ENCODE results near the gene CRELD1.
"Not testable (repeated sequence)": the region's sequence is repeated elsewhere in the genome, so short reads cannot be mapped to it uniquely, and the experiment has no call there.

CRELD1 gene

GRCh38 chr3:9938966-9939365 lies 5.3 kb downstream of the CRELD1 start:
- no peak overlapping the region for H3K27ac ChIP-seq (ENCODE audit: low read length)
- H3K36me3 ChIP-seq (replicated peaks; ENCODE audit: insufficient read depth, low read length): no peaks in the 10 kb centered on the region
- TF ChIP-seq EZH2phosphoT487 (IDR thresholded peaks at IDR 0.05; ENCODE audit: low read length) (no peak), CTCF (IDR thresholded peaks at IDR 0.05; ENCODE audit: low read length) (no peak), EZH2 (optimal IDR thresholded peaks at IDR 0.05; ENCODE audit: low read depth, low read length) (no peak)
- H3K9me3 ChIP-seq (replicated peaks; ENCODE audit: insufficient read depth, low read length): no peaks in the 10 kb centered on the region
- H3K9me2 ChIP-seq (replicated peaks; ENCODE audit: insufficient read depth, low read length): no peaks in the 10 kb centered on the region
- no peaks in the 10 kb centered on the region for H3F3A ChIP-seq (ENCODE audit: insufficient read depth, low read length)
- no peak overlapping the region for H3K4me3 ChIP-seq (ENCODE audit: low read length)
- H3K27me3 ChIP-seq (replicated peaks; ENCODE audit: insufficient read depth, low read length): no peaks in the 10 kb centered on the region
- H3K4me2 ChIP-seq (ENCODE audit: low read depth, low read length): no peak overlapping the region
- no peak for DNase-seq
- peaks cover 7% of the 10 kb centered on the region; the same call in 1 of the 2 replicates for H3K79me2 ChIP-seq (ENCODE audit: low read length)
- H4K20me1 ChIP-seq (ENCODE audit: insufficient read depth, low read length): no peaks in the 10 kb centered on the region
- H2AFZ ChIP-seq (ENCODE audit: low read length): no peak overlapping the region
- no peak overlapping the region for H3K9ac ChIP-seq (ENCODE audit: low read length)
- H3K4me1 ChIP-seq (ENCODE audit: low read length): peaks cover 5% of the 10 kb centered on the region; the same call in 1 of the 2 replicates

- H3F3A ChIP-seq (ENCODE audit: insufficient read depth, low read length); H3K9me3 ChIP-seq (replicated peaks; ENCODE audit: insufficient read depth, low read length); H3K4me3 ChIP-seq (ENCODE audit: low read length); H3K4me2 ChIP-seq (ENCODE audit: low read depth, low read length); H3K9me2 ChIP-seq (replicated peaks; ENCODE audit: insufficient read depth, low read length); H2AFZ ChIP-seq (ENCODE audit: low read length); H4K20me1 ChIP-seq (ENCODE audit: insufficient read depth, low read length); DNase-seq; H3K79me2 ChIP-seq (ENCODE audit: low read length); H3K4me1 ChIP-seq (ENCODE audit: low read length); H3K9ac ChIP-seq (ENCODE audit: low read length); H3K27ac ChIP-seq (ENCODE audit: low read length); H3K36me3 ChIP-seq (replicated peaks; ENCODE audit: insufficient read depth, low read length); H3K27me3 ChIP-seq (replicated peaks; ENCODE audit: insufficient read depth, low read length): not testable (repeated sequence)
Observed at GRCh38 chr3:9939906-9940305, 6.3 kb downstream of the CRELD1 start.

GRCh38 chr3:9940746-9941145 lies 7.1 kb downstream of the CRELD1 start:
- Histone ChIP-seq H3K9me2 (replicated peaks; ENCODE audit: insufficient read depth, low read length) (no peaks in the 10 kb centered on the region), H3K9ac (ENCODE audit: low read length) (no peak overlapping the region), H3K4me2 (ENCODE audit: low read depth, low read length) (no peak overlapping the region), H3K27ac (ENCODE audit: low read length) (no peak overlapping the region), H2AFZ (ENCODE audit: low read length) (no peak overlapping the region), H4K20me1 (ENCODE audit: insufficient read depth, low read length) (no peaks in the 10 kb centered on the region), H3K4me3 (ENCODE audit: low read length) (no peak overlapping the region), H3K36me3 (replicated peaks; ENCODE audit: insufficient read depth, low read length) (no peaks in the 10 kb centered on the region), H3K79me2 (ENCODE audit: low read length) (no peaks in the 10 kb centered on the region), H3F3A (ENCODE audit: insufficient read depth, low read length) (no peaks in the 10 kb centered on the region), H3K9me3 (replicated peaks; ENCODE audit: insufficient read depth, low read length) (no peaks in the 10 kb centered on the region), H3K27me3 (replicated peaks; ENCODE audit: insufficient read depth, low read length) (no peaks in the 10 kb centered on the region), H3K4me1 (ENCODE audit: low read length) (no peaks in the 10 kb centered on the region)
- no peak for DNase-seq
- TF ChIP-seq CTCF (IDR thresholded peaks at IDR 0.05; ENCODE audit: low read length): no peak

- H3K9me3 ChIP-seq (replicated peaks; ENCODE audit: insufficient read depth, low read length): no peaks in the 10 kb centered on the region
- H3K27ac ChIP-seq (ENCODE audit: low read length): no peak overlapping the region
- no peaks in the 10 kb centered on the region for H3K27me3 ChIP-seq (replicated peaks; ENCODE audit: insufficient read depth, low read length)
- H3K4me1 ChIP-seq (ENCODE audit: low read length): no peaks in the 10 kb centered on the region
- no peaks in the 10 kb centered on the region for H4K20me1 ChIP-seq (ENCODE audit: insufficient read depth, low read length)
- H3K4me2 ChIP-seq (ENCODE audit: low read depth, low read length): no peak overlapping the region
- no peak overlapping the region for H3K9ac ChIP-seq (ENCODE audit: low read length)
- no peaks in the 10 kb centered on the region for H3K79me2 ChIP-seq (ENCODE audit: low read length)
- H3F3A ChIP-seq (ENCODE audit: insufficient read depth, low read length): no peaks in the 10 kb centered on the region
- H3K36me3 ChIP-seq (replicated peaks; ENCODE audit: insufficient read depth, low read length): no peaks in the 10 kb centered on the region
- H3K9me2 ChIP-seq (replicated peaks; ENCODE audit: insufficient read depth, low read length): no peaks in the 10 kb centered on the region
- H3K4me3 ChIP-seq (ENCODE audit: low read length): no peak overlapping the region
- no peak for DNase-seq
- no peak for TF ChIP-seq EZH2 (optimal IDR thresholded peaks at IDR 0.05; ENCODE audit: low read depth, low read length)
- TF ChIP-seq CTCF (IDR thresholded peaks at IDR 0.05; ENCODE audit: low read length): no peak
- TF ChIP-seq EZH2phosphoT487 (IDR thresholded peaks at IDR 0.05; ENCODE audit: low read length): no peak
- no peak overlapping the region for H2AFZ ChIP-seq (ENCODE audit: low read length)
Observed at GRCh38 chr3:9942164-9942563, 8.5 kb downstream of the CRELD1 start.

Data from MM.1S (cell line).